ENCODE results near the gene MASTL. TPM values are rescaled to one million over a fixed set of nuclear protein-coding genes. Genes with fewer than 3 reads are reported as not detected.
A peak's percentile ranks its signal among the peaks of the same experiment; 100 is the strongest.
"Not testable (repeated sequence)": the region's sequence is repeated elsewhere in the genome, so short reads cannot be mapped to it uniquely, and the experiment has no call there.

The MASTL gene
- polyA plus RNA-seq, 4 donors, result 2.5 to 8.1 (median 4.4) TPM

- peaks cover 0 to 5% (median 0%) of the 10 kb centered on the region in 3 donors for H3K4me1 ChIP-seq (ENCODE audit: control insufficient read depth in 3 of 3, insufficient read depth in 2 of 3, low read depth in 1 of 3, low read length in 2 of 3)
- H3K36me3 ChIP-seq (ENCODE audit: control insufficient read depth in 3 of 3, insufficient read depth in 2 of 3, low read depth in 1 of 3, low read length in 3 of 3), result peaks cover 2 to 13% (median 6%) of the 10 kb centered on the region in 3 donors
- no peaks in the 10 kb centered on the region for H3K27me3 ChIP-seq (ENCODE audit: control insufficient read depth in 3 of 3, insufficient read depth in 3 of 3, low read length in 3 of 3)
- no peak overlapping the region for H3K27ac ChIP-seq (ENCODE audit: low read depth in 1 of 3, low read length in 2 of 3)
- H3K4me3 ChIP-seq (ENCODE audit: low read depth in 1 of 3, low read length in 3 of 3), result peak overlapping the region in 2 of 3 donors; percentile 67 to 89
- no peaks in the 10 kb centered on the region for H3K9me3 ChIP-seq (ENCODE audit: control insufficient read depth in 2 of 2, insufficient read depth in 1 of 2, low read depth in 1 of 2, low read length in 1 of 2)
- no peak for DNase-seq
- FAIRE-seq, result no peak
Observed at GRCh38 chr10:27152687-27153086, 2.5 kb upstream of the MASTL start.

GRCh38 chr10:27153329-27153728, 1.8 kb upstream of the MASTL start:
- DNase-seq (peak in 1 of 2 donors; percentile 3), FAIRE-seq (no peak)
- 2 to 5% (median 2%) methylated on average over 6 of the region's 6 CpGs for WGBS, 3 donors
- no peaks in the 10 kb centered on the region for H3K9me3 ChIP-seq (ENCODE audit: control insufficient read depth in 2 of 2, insufficient read depth in 1 of 2, low read depth in 1 of 2, low read length in 1 of 2)
- H3K4me3 ChIP-seq (ENCODE audit: low read depth in 1 of 3, low read length in 3 of 3), result peak overlapping the region; percentile 67 to 89 (median 89)
- no peaks in the 10 kb centered on the region for H3K27me3 ChIP-seq (ENCODE audit: control insufficient read depth in 3 of 3, insufficient read depth in 3 of 3, low read length in 3 of 3)
- H3K4me1 ChIP-seq (ENCODE audit: control insufficient read depth in 3 of 3, insufficient read depth in 2 of 3, low read depth in 1 of 3, low read length in 2 of 3), result peaks cover 0 to 5% (median 0%) of the 10 kb centered on the region in 3 donors
- H3K36me3 ChIP-seq (ENCODE audit: control insufficient read depth in 3 of 3, insufficient read depth in 2 of 3, low read depth in 1 of 3, low read length in 3 of 3), result peaks cover 0 to 7% (median 2%) of the 10 kb centered on the region in 3 donors
- peak overlapping the region; percentile 92 to 100 (median 99) for H3K27ac ChIP-seq (ENCODE audit: low read depth in 1 of 3, low read length in 2 of 3)

- DNase-seq (no peak), FAIRE-seq (no peak)
- peaks cover 0 to 5% (median 0%) of the 10 kb centered on the region in 3 donors for H3K4me1 ChIP-seq (ENCODE audit: control insufficient read depth in 3 of 3, insufficient read depth in 2 of 3, low read depth in 1 of 3, low read length in 2 of 3)
- H3K27ac ChIP-seq (ENCODE audit: low read depth in 1 of 3, low read length in 2 of 3), result peak overlapping the region; percentile 92 to 100 (median 99)
- no peaks in the 10 kb centered on the region for H3K9me3 ChIP-seq (ENCODE audit: control insufficient read depth in 2 of 2, insufficient read depth in 1 of 2, low read depth in 1 of 2, low read length in 1 of 2)
- H3K27me3 ChIP-seq (ENCODE audit: control insufficient read depth in 3 of 3, insufficient read depth in 3 of 3, low read length in 3 of 3), result no peaks in the 10 kb centered on the region
- H3K4me3 ChIP-seq (ENCODE audit: low read depth in 1 of 3, low read length in 3 of 3), result peak overlapping the region; percentile 67 to 89 (median 89)
- H3K36me3 ChIP-seq (ENCODE audit: control insufficient read depth in 3 of 3, insufficient read depth in 2 of 3, low read depth in 1 of 3, low read length in 3 of 3), result peaks cover 0 to 8% (median under 1%) of the 10 kb centered on the region in 3 donors
- 0% methylated on average over 18 of the region's 18 CpGs for WGBS, 3 donors
Observed at GRCh38 chr10:27153845-27154193, 1.3 kb upstream of the MASTL start.

GRCh38 chr10:27156566-27156965, 1.4 kb downstream of the MASTL start:
- H3K9me3 ChIP-seq (ENCODE audit: control insufficient read depth in 2 of 2, insufficient read depth in 1 of 2, low read depth in 1 of 2, low read length in 1 of 2); H3K4me1 ChIP-seq (ENCODE audit: control insufficient read depth in 3 of 3, insufficient read depth in 2 of 3, low read depth in 1 of 3, low read length in 2 of 3); FAIRE-seq; H3K27me3 ChIP-seq (ENCODE audit: control insufficient read depth in 3 of 3, insufficient read depth in 3 of 3, low read length in 3 of 3): not testable (repeated sequence)
- peak overlapping the region in 1 of 3 donors; percentile 89 for H3K4me3 ChIP-seq (ENCODE audit: low read depth in 1 of 3, low read length in 3 of 3)
- peak overlapping the region in 1 of 3 donors; percentile 92 for H3K27ac ChIP-seq (ENCODE audit: low read depth in 1 of 3, low read length in 2 of 3)
- peak; percentile 17 to 18 for DNase-seq
- 71 to 77% (median 74%) methylated on average over 14 to 17 of the region's 17 CpGs for WGBS, 3 donors
- peaks cover 0 to 17% (median 3%) of the 10 kb centered on the region in 3 donors for H3K36me3 ChIP-seq (ENCODE audit: control insufficient read depth in 3 of 3, insufficient read depth in 2 of 3, low read depth in 1 of 3, low read length in 3 of 3)

GRCh38 chr10:27157150-27157549, 2.0 kb downstream of the MASTL start:
- Histone ChIP-seq H3K36me3 (ENCODE audit: control insufficient read depth in 3 of 3, insufficient read depth in 2 of 3, low read depth in 1 of 3, low read length in 3 of 3) (peaks cover 0 to 17% (median 3%) of the 10 kb centered on the region in 3 donors), H3K27ac (ENCODE audit: low read depth in 1 of 3, low read length in 2 of 3) (no peak overlapping the region), H3K27me3 (ENCODE audit: control insufficient read depth in 3 of 3, insufficient read depth in 3 of 3, low read length in 3 of 3) (no peaks in the 10 kb centered on the region), H3K9me3 (ENCODE audit: control insufficient read depth in 2 of 2, insufficient read depth in 1 of 2, low read depth in 1 of 2, low read length in 1 of 2) (no peaks in the 10 kb centered on the region), H3K4me1 (ENCODE audit: control insufficient read depth in 3 of 3, insufficient read depth in 2 of 3, low read depth in 1 of 3, low read length in 2 of 3) (peaks cover 0 to 5% (median 0%) of the 10 kb centered on the region in 3 donors), H3K4me3 (ENCODE audit: low read depth in 1 of 3, low read length in 3 of 3) (no peak overlapping the region)
- DNase-seq (peak in 1 of 2 donors; percentile 9), FAIRE-seq (no peak)
- 63 to 67% (median 63%) methylated on average over 2 of the region's 2 CpGs for WGBS, 3 donors

- H3K36me3 ChIP-seq (ENCODE audit: control insufficient read depth in 3 of 3, insufficient read depth in 2 of 3, low read depth in 1 of 3, low read length in 3 of 3), result peaks cover 0 to 24% (median 3%) of the 10 kb centered on the region in 3 donors
- H3K9me3 ChIP-seq (ENCODE audit: control insufficient read depth in 2 of 2, insufficient read depth in 1 of 2, low read depth in 1 of 2, low read length in 1 of 2), result no peaks in the 10 kb centered on the region
- H3K4me1 ChIP-seq (ENCODE audit: control insufficient read depth in 3 of 3, insufficient read depth in 2 of 3, low read depth in 1 of 3, low read length in 2 of 3), result peaks cover 0 to 3% (median 0%) of the 10 kb centered on the region in 3 donors
- DNase-seq (no peak), FAIRE-seq (no peak)
- H3K27ac ChIP-seq (ENCODE audit: low read depth in 1 of 3, low read length in 2 of 3), result no peak overlapping the region
- no peaks in the 10 kb centered on the region for H3K27me3 ChIP-seq (ENCODE audit: control insufficient read depth in 3 of 3, insufficient read depth in 3 of 3, low read length in 3 of 3)
- H3K4me3 ChIP-seq (ENCODE audit: low read depth in 1 of 3, low read length in 3 of 3), result no peak overlapping the region
Observed at GRCh38 chr10:27158421-27158820, 3.3 kb downstream of the MASTL start.

GRCh38 chr10:27169849-27170248, 14.7 kb downstream of the MASTL start:
- DNase-seq (no peak), FAIRE-seq (no peak)
- H3K4me1 ChIP-seq (ENCODE audit: control insufficient read depth in 3 of 3, insufficient read depth in 2 of 3, low read depth in 1 of 3, low read length in 2 of 3), result no peaks in the 10 kb centered on the region
- no peaks in the 10 kb centered on the region for H3K9me3 ChIP-seq (ENCODE audit: control insufficient read depth in 2 of 2, insufficient read depth in 1 of 2, low read depth in 1 of 2, low read length in 1 of 2)
- 77 to 92% (median 91%) methylated on average over 4 of the region's 4 CpGs for WGBS, 3 donors
- H3K4me3 ChIP-seq (ENCODE audit: low read depth in 1 of 3, low read length in 3 of 3), result no peak overlapping the region
- peaks cover 5 to 22% (median 8%) of the 10 kb centered on the region in 3 donors for H3K36me3 ChIP-seq (ENCODE audit: control insufficient read depth in 3 of 3, insufficient read depth in 2 of 3, low read depth in 1 of 3, low read length in 3 of 3)
- H3K27ac ChIP-seq (ENCODE audit: low read depth in 1 of 3, low read length in 2 of 3), result no peak overlapping the region
- H3K27me3 ChIP-seq (ENCODE audit: control insufficient read depth in 3 of 3, insufficient read depth in 3 of 3, low read length in 3 of 3), result no peaks in the 10 kb centered on the region

GRCh38 chr10:27188259-27188658, 33.1 kb downstream of the MASTL start:
- FAIRE-seq, result no peak

GRCh38 chr10:27188897-27189296, 33.7 kb downstream of the MASTL start:
- Histone ChIP-seq H3K36me3 (ENCODE audit: control insufficient read depth in 3 of 3, insufficient read depth in 2 of 3, low read depth in 1 of 3, low read length in 3 of 3) (peaks cover 3 to 16% (median 3%) of the 10 kb centered on the region in 3 donors), H3K27ac (ENCODE audit: low read depth in 1 of 3, low read length in 2 of 3) (no peak overlapping the region), H3K4me1 (ENCODE audit: control insufficient read depth in 3 of 3, insufficient read depth in 2 of 3, low read depth in 1 of 3, low read length in 2 of 3) (no peaks in the 10 kb centered on the region), H3K27me3 (ENCODE audit: control insufficient read depth in 3 of 3, insufficient read depth in 3 of 3, low read length in 3 of 3) (no peaks in the 10 kb centered on the region), H3K4me3 (ENCODE audit: low read depth in 1 of 3, low read length in 3 of 3) (no peak overlapping the region), H3K9me3 (ENCODE audit: control insufficient read depth in 2 of 2, insufficient read depth in 1 of 2, low read depth in 1 of 2, low read length in 1 of 2) (no peaks in the 10 kb centered on the region)
- DNase-seq (no peak), FAIRE-seq (no peak)
- 93 to 99% (median 97%) methylated on average over 4 of the region's 4 CpGs for WGBS, 3 donors

More at GRCh38 chr10:27188259-27188658, 33.1 kb downstream of the MASTL start:
- peaks cover 3 to 20% (median 3%) of the 10 kb centered on the region in 3 donors for H3K36me3 ChIP-seq (ENCODE audit: control insufficient read depth in 3 of 3, insufficient read depth in 2 of 3, low read depth in 1 of 3, low read length in 3 of 3)
- H3K27ac ChIP-seq (ENCODE audit: low read depth in 1 of 3, low read length in 2 of 3), result no peak overlapping the region
- no peak overlapping the region for H3K4me3 ChIP-seq (ENCODE audit: low read depth in 1 of 3, low read length in 3 of 3)
- H3K27me3 ChIP-seq (ENCODE audit: control insufficient read depth in 3 of 3, insufficient read depth in 3 of 3, low read length in 3 of 3), result no peaks in the 10 kb centered on the region
- WGBS, 3 donors, result 80 to 96% (median 86%) methylated on average over 1 of the region's 1 CpG
- no peaks in the 10 kb centered on the region for H3K4me1 ChIP-seq (ENCODE audit: control insufficient read depth in 3 of 3, insufficient read depth in 2 of 3, low read depth in 1 of 3, low read length in 2 of 3)
- H3K9me3 ChIP-seq (ENCODE audit: control insufficient read depth in 2 of 2, insufficient read depth in 1 of 2, low read depth in 1 of 2, low read length in 1 of 2), result no peaks in the 10 kb centered on the region
- DNase-seq, result no peak
